Liver (tissue), 9 donors: ENCODE data around the gene ARHGDIB. TPM values are rescaled to one million over a fixed set of nuclear protein-coding genes. Genes with fewer than 3 reads are reported as not detected.

ENCODE experiments used
- DNase-seq: peaks from one replicate; pipeline ENCODE4 v3.0.0-alpha.2; 2017; ENCODE audit warnings: low spot score
- H3K27ac ChIP-seq, 2 donors: one replicate each; pipeline ENCODE4 v1.7.0; 2013; ENCODE audit warnings: inconsistent platforms in 2 of 2, low read length in 2 of 2, control low read depth in 1 of 2, low read depth in 1 of 2, mild to moderate bottlenecking in 1 of 2
- H3K27me3 ChIP-seq, 4 donors: one replicate each; pipeline versions ENCODE4 v1.6.1 to v1.7.0; 2013; ENCODE audit warnings: low read length in 3 of 4, inconsistent platforms in 1 of 4, mild to moderate bottlenecking in 1 of 4, moderate library complexity in 1 of 4; ENCODE audit not compliant: control insufficient read depth in 4 of 4, insufficient read depth in 4 of 4
- H3K36me3 ChIP-seq, 4 donors: one replicate each; pipeline versions ENCODE4 v1.6.1 to v1.7.0; 2013; ENCODE audit warnings: low read length in 3 of 4, mild to moderate bottlenecking in 3 of 4, low read depth in 1 of 4, moderate library complexity in 1 of 4; ENCODE audit not compliant: control insufficient read depth in 4 of 4, insufficient read depth in 3 of 4
- H3K4me1 ChIP-seq, 4 donors: one replicate each; pipeline versions ENCODE4 v1.6.1 to v1.7.0; 2013; ENCODE audit warnings: low read length in 3 of 4, mild to moderate bottlenecking in 3 of 4, moderate library complexity in 1 of 4; ENCODE audit not compliant: control insufficient read depth in 4 of 4, insufficient read depth in 4 of 4
- H3K4me3 ChIP-seq, 3 donors: one replicate each; pipeline versions ENCODE4 v1.6.1 to v1.7.0; 2013; ENCODE audit warnings: low read length in 3 of 3, control low read depth in 1 of 3, low read depth in 1 of 3, mild to moderate bottlenecking in 1 of 3
- H3K9ac ChIP-seq, 2 donors: one replicate each; pipeline ENCODE4 v1.7.0; 2013; ENCODE audit warnings: low read length in 2 of 2, mild to moderate bottlenecking in 2 of 2, moderate library complexity in 2 of 2, control low read depth in 1 of 2, low read depth in 1 of 2
- H3K9me3 ChIP-seq, 4 donors: one replicate each; pipeline versions ENCODE4 v1.6.1 to v1.7.0; 2013; ENCODE audit warnings: low read length in 3 of 4; ENCODE audit not compliant: control insufficient read depth in 4 of 4
- EGR1 ChIP-seq, 2 donors: IDR thresholded peaks; 2 replicates each; pipeline ENCODE4 v1.6.1; 2016 to 2018; ENCODE audit warnings: antibody characterized with exemption in 2 of 2, low read depth in 2 of 2
- FOXA2 ChIP-seq: IDR thresholded peaks from 2 replicates; pipeline ENCODE4 v1.6.1; 2016; ENCODE audit warnings: antibody characterized with exemption
- GABPA ChIP-seq, 2 donors: IDR thresholded peaks in 1 of 2; conservative IDR thresholded peaks in 1 of 2; 2 replicates each; pipeline ENCODE4 v1.6.1; 2016; ENCODE audit warnings: antibody characterized with exemption in 2 of 2, mild to moderate bottlenecking in 1 of 2, moderate library complexity in 1 of 2
- HNF4G ChIP-seq: IDR thresholded peaks from 2 replicates; pipeline ENCODE4 v1.6.1; 2016; ENCODE audit warnings: antibody characterized with exemption
- JUND ChIP-seq, 2 donors: IDR thresholded peaks; 2 replicates each; pipeline ENCODE4 v1.6.1; 2016; ENCODE audit warnings: antibody characterized with exemption in 2 of 2
- MAX ChIP-seq: IDR thresholded peaks from 2 replicates; pipeline ENCODE4 v1.6.1; 2016; ENCODE audit warnings: antibody characterized with exemption
- RAD21 ChIP-seq, 2 donors: IDR thresholded peaks; 2 replicates each; pipeline ENCODE4 v1.6.1; 2016; ENCODE audit warnings: antibody characterized with exemption in 2 of 2, mild to moderate bottlenecking in 2 of 2
- RXRA ChIP-seq, 2 donors: IDR thresholded peaks; 2 replicates each; pipeline ENCODE4 v1.6.1; 2017 to 2018; ENCODE audit warnings: antibody characterized with exemption in 2 of 2, mild to moderate bottlenecking in 1 of 2
- SP1 ChIP-seq: IDR thresholded peaks from 2 replicates; pipeline ENCODE4 v1.6.1; 2018; ENCODE audit warnings: antibody characterized with exemption, mild to moderate bottlenecking
- TAF1 ChIP-seq: conservative IDR thresholded peaks from 2 replicates; pipeline ENCODE4 v1.6.1; 2016; ENCODE audit warnings: antibody characterized with exemption, mild to moderate bottlenecking
- YY1 ChIP-seq: IDR thresholded peaks from 2 replicates; pipeline ENCODE4 v1.6.1; 2016; ENCODE audit warnings: antibody characterized with exemption, mild to moderate bottlenecking
- ZBTB33 ChIP-seq: IDR thresholded peaks from 2 replicates; pipeline ENCODE4 v1.6.1; 2016; ENCODE audit warnings: antibody characterized with exemption
- WGBS: extraction: QIAGEN DNeasy Blood & Tissue Kit; methylation state at CpG from one replicate; pipeline ENCODE4 v1.1.7; 2013; 5-methylcytosine and 5-hydroxymethylcytosine counted together
- polyA plus RNA-seq, 2 donors: library from polyadenylated mRNA; stranded (reverse) in 1 of 2; unstranded in 1 of 2; fragments of 200-250 nt in 1 of 2; fragments of >200 nt in 1 of 2; fragmentation: Nextera tagmentation in 1 of 2; extraction: Ambion mirVana in 1 of 2; gene quantifications; one replicate each; pipeline versions ENCODE4 v1.2.1 to v1.2.3, GENCODE V29; 2013 to 2015
- total RNA-seq, 2 donors: library from RNA; depleted of rRNA; stranded (reverse); fragments of >200 nt; gene quantifications; one replicate each; pipeline ENCODE4 v1.2.3, GENCODE V29; 2014
- TF ChIP-seq, protein P1 (sequence below): IDR thresholded peaks from 2 replicates; pipeline ENCODE4 v1.6.1; 2016; ENCODE audit warnings: antibody characterized with exemption
- TF ChIP-seq, protein P2 (sequence below): fragments of 150-350 bp; IDR thresholded peaks from 2 replicates; pipeline ENCODE4 v1.5.1; 2017; ENCODE audit warnings: improper control_type of control experiment, low read depth, low read length; ENCODE audit not compliant: missing input control
- TF ChIP-seq, protein P3 (sequence below): IDR thresholded peaks from 2 replicates; pipeline ENCODE4 v1.6.1; 2016; ENCODE audit warnings: antibody characterized with exemption, mild to moderate bottlenecking
- donor health status: healthy.
- donor health status: healthy.
- donor health status: healthy.
- donor health status: healthy.
- donor health status: healthy.

The ARHGDIB gene
- total and polyA plus RNA-seq, 4 donors: 36.3 to 66.9 (median 47.5) TPM

DNA sequence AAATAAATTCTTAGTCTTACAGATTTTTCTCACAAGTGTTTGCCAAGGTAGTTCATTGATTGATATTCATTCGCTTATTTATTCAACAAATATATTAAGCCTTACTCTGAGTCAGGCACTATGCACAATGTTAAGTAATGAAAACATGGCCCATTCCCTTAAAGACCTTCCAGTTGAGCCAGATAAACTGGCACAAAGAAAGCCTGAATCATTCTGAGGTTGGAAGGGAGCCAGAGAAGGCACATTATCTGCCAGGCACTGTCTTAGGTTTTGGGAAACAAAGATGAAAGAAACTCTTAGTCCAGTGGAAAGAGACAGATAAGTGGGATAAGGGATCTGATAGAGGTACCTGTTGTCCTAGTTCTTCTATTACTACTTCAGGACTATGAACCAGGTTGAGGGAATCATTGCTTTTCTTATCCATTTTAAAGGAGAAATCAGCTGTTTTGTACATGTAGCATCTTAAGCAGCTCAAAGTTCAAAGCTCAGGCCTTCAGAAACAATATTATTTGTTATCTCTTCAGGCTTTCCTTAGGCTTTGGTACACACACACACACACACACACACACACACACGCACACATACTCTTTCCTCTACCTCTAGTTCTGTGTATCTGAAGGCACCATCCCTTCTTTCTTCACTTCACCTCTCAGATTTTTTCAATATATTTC is 38.4 kb upstream of the ARHGDIB start (continued):
- TF ChIP-seq EGR1 (IDR thresholded peaks at IDR 0.05; ENCODE audit: low read depth in 2 of 2) (no peak), JUND (IDR thresholded peaks at IDR 0.05) (no peak)

GRCh38 chr12:14999021-14999694 is 37.8 kb upstream of the ARHGDIB start:
- no peak overlapping the region for H3K9ac ChIP-seq
- no peak overlapping the region for H3K4me3 ChIP-seq
- no peaks in the 10 kb centered on the region for H3K9me3 ChIP-seq
- no peaks in the 10 kb centered on the region for H3K36me3 ChIP-seq
- WGBS: 92% methylated on average over 2 of the region's 2 CpGs
- peaks cover 0 to 5% (median 0%) of the 10 kb centered on the region in 4 donors for H3K4me1 ChIP-seq
- TF ChIP-seq RXRA (IDR thresholded peaks at IDR 0.05): no peak
- TF ChIP-seq RAD21 (IDR thresholded peaks at IDR 0.05): no peak
- TF ChIP-seq, protein P1, sequence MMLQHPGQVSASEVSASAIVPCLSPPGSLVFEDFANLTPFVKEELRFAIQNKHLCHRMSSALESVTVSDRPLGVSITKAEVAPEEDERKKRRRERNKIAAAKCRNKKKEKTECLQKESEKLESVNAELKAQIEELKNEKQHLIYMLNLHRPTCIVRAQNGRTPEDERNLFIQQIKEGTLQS: no peak
- TF ChIP-seq, protein P2, sequence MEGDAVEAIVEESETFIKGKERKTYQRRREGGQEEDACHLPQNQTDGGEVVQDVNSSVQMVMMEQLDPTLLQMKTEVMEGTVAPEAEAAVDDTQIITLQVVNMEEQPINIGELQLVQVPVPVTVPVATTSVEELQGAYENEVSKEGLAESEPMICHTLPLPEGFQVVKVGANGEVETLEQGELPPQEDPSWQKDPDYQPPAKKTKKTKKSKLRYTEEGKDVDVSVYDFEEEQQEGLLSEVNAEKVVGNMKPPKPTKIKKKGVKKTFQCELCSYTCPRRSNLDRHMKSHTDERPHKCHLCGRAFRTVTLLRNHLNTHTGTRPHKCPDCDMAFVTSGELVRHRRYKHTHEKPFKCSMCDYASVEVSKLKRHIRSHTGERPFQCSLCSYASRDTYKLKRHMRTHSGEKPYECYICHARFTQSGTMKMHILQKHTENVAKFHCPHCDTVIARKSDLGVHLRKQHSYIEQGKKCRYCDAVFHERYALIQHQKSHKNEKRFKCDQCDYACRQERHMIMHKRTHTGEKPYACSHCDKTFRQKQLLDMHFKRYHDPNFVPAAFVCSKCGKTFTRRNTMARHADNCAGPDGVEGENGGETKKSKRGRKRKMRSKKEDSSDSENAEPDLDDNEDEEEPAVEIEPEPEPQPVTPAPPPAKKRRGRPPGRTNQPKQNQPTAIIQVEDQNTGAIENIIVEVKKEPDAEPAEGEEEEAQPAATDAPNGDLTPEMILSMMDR: no peak
- TF ChIP-seq MAX: no peak
- no peak for TF ChIP-seq JUND (IDR thresholded peaks at IDR 0.05)
- TF ChIP-seq HNF4G: no peak
- TF ChIP-seq SP1: no peak
- TF ChIP-seq FOXA2: no peak
- no peak for TF ChIP-seq EGR1 (IDR thresholded peaks at IDR 0.05; ENCODE audit: low read depth in 2 of 2)
- TF ChIP-seq ZBTB33: no peak
- TF ChIP-seq, protein P3, sequence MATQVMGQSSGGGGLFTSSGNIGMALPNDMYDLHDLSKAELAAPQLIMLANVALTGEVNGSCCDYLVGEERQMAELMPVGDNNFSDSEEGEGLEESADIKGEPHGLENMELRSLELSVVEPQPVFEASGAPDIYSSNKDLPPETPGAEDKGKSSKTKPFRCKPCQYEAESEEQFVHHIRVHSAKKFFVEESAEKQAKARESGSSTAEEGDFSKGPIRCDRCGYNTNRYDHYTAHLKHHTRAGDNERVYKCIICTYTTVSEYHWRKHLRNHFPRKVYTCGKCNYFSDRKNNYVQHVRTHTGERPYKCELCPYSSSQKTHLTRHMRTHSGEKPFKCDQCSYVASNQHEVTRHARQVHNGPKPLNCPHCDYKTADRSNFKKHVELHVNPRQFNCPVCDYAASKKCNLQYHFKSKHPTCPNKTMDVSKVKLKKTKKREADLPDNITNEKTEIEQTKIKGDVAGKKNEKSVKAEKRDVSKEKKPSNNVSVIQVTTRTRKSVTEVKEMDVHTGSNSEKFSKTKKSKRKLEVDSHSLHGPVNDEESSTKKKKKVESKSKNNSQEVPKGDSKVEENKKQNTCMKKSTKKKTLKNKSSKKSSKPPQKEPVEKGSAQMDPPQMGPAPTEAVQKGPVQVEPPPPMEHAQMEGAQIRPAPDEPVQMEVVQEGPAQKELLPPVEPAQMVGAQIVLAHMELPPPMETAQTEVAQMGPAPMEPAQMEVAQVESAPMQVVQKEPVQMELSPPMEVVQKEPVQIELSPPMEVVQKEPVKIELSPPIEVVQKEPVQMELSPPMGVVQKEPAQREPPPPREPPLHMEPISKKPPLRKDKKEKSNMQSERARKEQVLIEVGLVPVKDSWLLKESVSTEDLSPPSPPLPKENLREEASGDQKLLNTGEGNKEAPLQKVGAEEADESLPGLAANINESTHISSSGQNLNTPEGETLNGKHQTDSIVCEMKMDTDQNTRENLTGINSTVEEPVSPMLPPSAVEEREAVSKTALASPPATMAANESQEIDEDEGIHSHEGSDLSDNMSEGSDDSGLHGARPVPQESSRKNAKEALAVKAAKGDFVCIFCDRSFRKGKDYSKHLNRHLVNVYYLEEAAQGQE: no peak
- TF ChIP-seq TAF1: no peak
- no peak for TF ChIP-seq YY1
- no peak for TF ChIP-seq GABPA (IDR thresholded peaks at IDR 0.05 in 1 of 2, conservative IDR thresholded peaks at IDR 0.05 in 1 of 2)
- no peak for DNase-seq
- no peak overlapping the region for H3K27ac ChIP-seq
- H3K27me3 ChIP-seq: peaks cover 0 to 3% (median 0%) of the 10 kb centered on the region in 4 donors
